Stimulated activated CD8-positive, alpha-beta memory T cell treated with anti-CD3 and anti-CD28 coated beads, Interleukin-7, amount 100 ng/mL, for 4 hours (primary cell): ENCODE data around the gene STX16.

Experiments
- DNase-seq, 2 donors: peaks; one replicate each; pipeline ENCODE4 v3.0.0-alpha.2; 2020; ENCODE audit warnings: low read depth in 2 of 2

The STX16 gene

DNA sequence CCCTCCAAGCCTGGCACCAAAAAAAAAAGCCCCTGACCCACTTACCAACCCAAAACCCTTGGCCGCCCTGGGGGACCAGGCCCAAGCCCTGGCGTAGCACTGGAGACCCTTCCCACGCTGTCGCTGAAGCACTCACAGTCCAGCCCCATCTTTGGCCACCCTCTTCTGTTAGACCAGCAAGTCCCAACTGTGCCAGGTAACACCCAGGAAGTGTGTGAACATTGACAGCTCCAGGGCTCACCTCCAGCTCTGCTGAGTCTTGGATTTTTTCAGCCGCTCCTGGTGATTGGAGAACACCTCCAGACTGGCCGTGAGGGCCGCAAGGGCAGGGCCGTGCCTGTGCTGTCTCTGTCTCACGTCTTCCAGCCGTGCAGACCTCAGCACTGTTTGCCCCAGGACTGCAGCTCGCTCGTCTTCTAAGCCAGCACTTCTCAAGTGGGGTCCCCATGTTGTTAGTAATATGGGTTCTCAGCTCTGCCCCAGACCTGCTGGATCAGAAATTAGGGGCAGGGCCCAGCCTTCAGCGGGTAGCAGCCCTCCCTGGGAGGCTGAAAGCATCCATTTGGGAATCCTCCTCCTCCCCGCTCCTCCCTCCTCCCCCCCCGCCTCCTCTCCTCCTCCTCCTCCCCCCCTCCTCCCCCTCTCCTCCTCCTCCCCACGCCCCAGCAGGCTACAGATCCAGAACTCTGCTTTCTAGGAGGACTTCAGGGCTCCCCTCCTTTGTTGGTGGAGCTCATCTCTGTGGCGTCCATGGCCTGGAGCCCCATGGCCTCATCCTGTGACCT, 59.6 kb downstream of the STX16 start:
- DNase-seq: no peak

DNA sequence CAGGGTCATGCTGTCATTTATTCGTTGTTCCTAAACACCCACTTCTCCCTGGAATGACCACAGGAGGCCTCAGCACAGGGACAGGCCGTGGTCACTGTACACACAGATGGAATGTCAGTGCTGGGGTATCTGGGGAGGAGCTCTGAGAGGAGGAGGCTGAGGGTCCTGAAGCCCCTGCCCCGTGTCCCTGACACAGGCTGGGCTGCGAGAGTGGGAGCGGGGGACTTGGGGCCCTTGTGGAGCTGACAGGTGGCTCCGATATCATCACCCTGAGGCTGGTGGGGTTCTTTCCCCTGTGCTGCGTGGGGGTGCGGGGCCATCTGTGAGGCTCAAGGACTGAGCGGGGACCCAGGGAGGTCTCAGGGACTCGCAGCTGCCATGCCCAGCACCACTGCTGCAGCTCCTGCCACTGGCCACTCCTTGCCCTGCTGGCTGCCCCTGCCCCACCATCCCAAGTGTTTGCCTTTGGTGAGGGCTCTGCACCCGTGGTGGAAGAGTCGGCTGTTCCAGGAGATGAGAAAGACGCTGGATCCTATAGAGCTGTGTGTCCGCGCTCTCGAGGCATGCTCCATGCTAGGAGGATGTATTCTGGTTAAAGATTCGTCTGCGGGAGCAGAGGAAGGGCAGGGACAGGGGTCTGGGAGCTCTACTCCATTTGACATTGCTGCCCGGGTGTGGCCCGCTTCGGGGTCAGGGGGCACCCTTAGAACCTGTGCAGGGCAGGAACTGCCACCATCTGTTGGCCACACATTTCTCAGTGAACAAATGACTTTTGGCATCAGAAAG, 60.4 kb downstream of the STX16 start:
- DNase-seq: no peak

DNA sequence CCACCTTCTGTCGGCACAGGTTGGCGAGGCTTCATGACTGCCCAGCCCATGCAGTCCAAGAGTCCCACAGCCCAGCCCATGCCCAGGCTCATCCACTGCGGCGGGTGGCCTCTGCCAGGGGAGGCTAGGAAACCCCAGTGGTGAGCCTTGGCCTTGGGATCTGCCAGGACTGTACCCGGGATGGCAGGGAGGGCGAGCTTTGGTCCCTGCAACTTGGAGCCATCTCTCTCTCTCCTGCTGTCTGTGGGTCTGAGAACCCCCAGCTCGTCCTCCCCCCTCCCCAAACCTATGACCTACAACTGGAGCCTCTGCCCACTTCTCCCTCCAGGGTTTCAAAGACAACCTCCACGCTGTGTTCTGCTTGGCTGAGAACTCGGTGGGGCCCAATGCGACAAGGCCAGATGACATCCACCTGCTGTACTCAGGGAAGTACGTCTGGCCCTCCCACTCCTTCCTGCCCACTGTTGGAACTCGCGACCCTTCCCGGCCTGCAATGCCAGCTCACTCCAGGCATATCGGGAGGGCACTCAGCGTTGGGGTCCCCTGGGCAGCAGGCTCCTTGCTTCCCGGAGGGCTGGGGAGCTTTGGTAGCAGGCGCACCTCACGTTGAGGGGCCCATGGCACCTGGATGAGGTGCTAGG, 61.2 kb downstream of the STX16 start:
- DNase-seq: no peak

DNA sequence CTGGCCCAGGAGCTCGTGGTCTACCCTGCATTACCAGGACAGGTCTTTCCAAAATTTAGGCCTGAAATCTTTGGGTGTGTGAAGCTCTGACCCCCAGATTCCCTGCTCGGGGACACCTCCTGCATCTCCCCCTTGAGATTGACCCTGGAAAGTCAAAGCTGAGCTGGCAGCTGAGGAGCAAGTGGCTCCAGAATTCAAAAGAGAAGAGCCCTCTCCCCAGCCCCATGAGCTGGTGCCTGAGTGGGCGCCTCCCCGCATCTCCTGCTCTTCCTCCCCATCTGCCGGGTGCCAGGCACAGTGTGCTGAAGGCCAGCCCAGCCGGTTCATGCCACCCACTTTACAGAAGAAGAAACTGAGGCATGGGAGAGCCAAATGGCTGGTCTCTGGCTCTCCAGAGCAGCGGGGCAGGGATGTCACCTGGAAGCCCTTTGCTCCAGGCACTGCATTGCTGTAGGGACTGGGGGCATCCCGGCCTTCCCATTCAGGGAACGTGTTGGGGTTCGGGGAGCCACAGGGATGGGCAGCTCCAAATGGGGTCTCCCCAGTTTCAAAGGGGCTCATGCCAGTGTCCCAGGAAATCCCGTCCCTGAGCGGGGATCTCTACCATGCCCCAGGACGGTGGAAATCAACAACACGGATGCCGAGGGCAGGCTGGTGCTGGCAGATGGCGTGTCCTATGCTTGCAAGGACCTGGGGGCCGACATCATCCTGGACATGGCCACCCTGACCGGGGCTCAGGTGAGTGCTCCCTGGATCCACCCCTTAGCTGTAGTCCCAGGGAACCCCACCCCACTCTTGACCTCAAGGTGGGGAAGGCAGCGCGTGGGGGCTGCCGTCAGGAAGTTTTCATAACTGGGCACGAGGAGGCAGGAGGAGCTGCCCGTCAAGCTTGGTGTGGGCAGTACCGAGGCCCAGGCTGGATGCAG, 62.0 kb downstream of the STX16 start:
- DNase-seq: no peak

DNA sequence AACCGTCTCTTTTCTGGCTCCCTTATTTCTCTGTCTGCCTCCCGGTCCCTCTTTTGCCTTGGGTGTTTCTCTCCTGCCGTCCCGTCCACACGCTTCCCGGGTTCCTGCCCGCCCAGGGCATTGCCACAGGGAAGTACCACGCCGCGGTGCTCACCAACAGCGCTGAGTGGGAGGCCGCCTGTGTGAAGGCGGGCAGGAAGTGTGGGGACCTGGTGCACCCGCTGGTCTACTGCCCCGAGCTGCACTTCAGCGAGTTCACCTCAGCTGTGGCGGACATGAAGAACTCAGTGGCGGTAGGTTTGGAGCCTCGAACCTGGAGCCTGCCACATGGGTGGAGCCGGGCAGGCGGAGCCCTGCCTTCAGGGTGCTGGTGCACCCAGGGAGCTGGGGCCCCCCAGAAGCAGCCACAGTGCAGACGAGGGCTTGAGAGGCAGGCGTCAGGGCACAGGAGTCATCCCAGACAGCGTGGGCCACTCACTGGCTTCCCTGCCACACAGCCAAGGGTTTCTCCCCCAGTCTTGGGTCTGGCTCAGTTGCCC, 62.8 kb downstream of the STX16 start:
- DNase-seq: no peak

DNA sequence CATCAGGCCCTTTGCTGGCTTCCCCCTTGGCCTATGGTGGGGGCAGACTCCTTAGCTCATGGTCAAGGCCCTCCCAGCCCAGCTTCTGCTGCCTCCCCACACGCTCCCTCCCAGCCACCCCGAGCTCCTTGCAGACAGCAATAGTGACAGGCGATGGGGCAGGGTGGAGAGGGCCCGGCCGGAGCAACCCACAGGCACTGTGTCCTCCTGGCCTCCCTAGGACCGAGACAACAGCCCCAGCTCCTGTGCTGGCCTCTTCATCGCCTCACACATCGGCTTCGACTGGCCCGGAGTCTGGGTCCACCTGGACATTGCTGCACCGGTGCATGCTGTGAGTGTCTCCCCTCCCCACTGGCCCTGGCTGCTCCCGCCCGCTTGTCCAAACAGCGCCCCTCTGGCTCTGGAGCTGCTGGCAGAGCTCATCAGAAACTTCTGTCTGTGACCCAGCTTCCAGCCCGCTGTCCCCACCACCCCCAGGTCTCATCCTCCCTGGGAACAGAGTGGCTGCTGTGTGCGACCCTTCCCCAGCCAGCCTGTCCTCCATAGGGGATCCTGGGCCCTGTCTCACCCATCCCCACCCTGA, 63.3 kb downstream of the STX16 start:
- DNase-seq: no peak

DNA sequence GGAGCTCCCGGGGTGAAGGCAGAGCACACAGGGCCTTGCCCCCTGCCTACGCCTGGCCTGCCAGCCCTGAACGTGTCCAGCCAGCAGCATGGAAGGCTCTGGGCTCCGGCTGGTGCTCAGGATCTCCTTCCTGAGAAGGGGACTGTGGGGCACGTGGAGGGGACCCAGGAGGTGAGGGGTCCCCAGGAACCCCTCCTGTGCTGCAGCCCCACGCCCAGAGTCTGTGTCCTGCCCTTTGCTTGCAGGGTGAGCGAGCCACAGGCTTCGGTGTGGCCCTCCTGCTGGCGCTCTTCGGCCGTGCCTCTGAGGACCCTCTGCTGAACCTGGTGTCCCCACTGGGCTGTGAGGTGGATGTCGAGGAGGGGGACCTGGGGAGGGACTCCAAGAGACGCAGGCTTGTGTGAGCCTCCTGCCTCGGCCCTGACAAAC, 63.9 kb downstream of the STX16 start:
- no peak for DNase-seq

DNA sequence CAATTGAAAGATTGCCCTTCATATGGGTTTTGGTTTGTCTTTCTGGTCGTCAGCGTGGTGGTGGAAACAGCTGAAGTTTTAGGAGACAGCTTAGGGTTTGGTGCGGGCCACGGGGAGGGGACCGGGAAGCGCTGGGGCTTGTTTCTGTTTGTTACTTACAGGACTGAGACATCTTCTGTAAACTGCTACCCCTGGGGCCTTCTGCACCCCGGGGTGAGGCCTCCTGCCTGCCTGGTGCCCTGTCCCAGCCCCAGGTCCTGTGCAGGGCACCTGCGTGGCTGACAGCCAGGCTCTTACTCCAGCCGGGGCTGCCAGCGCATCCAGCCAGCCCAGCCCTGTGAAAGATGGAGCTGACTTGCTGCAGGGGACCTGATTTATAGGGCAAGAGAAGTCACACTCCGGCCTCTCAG, 64.3 kb downstream of the STX16 start:
- DNase-seq: no peak

DNA sequence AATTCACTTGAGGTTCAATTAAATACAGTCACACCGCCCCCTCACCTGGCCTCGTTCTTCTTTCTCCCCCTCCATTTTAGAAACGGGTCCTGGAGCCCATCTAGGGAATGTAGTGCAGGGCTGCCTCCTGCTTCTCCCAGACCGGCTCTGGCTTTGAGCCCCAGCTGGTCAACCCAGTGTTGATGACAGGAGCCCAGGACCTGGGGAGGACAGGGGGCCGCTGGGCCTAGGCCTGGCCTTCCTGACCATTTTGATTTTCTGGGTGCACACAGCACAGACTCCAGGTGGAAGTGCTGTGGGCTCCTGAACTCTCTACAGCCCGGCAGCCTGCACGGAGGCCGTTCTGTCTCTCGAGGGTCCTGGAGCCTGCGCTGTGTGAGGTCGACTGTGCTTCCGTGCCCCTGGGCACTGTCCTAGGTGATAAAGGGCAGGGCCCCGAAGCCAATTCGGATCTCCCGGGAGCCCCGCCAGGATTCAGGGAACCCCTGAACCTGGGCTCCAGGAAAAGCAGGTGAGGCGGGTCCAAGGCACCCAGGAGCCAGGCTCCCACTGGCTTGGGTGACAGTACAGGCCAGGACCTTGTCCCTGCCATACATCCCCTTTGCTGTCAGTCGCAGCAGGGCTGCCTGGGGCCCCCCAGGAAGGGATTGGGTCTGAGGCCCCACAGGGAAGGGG, 64.9 kb downstream of the STX16 start:
- DNase-seq: no peak

DNA sequence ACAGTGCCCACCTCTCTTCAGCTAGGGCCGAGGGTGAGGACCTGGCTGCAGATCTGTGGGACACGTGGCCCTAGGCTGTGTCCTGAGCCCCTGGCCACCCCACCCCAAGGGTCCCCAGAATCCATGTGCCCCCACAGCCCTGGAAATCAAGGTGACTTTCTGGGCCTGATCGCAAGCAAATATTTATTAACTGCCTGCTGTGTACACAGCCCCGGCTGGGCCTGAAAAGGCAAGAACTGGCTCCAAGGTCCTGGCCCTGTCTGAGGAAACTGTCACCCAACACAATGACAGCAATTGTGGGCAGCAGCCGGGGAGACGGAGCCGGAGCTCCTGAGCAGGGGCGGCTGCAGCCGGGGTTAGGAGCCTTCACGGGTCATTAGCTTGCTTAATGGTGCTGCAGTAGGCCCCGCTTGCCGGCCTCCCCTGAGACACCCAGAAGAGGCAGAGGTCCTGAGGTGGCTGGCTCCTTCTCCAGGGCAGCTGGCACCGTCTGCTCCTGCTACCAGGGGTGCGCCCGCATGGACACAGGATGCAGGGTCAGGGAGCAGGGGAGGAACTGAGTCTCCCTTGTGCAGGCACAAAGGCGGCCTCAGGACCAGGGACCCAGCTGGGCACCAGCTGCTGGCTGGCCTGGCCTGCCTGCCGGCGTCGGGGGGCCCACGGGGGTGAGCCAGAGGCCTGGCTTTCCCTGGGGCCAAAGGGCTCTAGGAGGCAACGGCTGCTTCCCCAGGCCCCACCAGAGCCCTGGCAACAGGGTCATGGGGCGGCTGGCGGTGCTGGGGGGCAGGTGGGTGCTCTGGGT, 65.6 kb downstream of the STX16 start:
- no peak for DNase-seq

DNA sequence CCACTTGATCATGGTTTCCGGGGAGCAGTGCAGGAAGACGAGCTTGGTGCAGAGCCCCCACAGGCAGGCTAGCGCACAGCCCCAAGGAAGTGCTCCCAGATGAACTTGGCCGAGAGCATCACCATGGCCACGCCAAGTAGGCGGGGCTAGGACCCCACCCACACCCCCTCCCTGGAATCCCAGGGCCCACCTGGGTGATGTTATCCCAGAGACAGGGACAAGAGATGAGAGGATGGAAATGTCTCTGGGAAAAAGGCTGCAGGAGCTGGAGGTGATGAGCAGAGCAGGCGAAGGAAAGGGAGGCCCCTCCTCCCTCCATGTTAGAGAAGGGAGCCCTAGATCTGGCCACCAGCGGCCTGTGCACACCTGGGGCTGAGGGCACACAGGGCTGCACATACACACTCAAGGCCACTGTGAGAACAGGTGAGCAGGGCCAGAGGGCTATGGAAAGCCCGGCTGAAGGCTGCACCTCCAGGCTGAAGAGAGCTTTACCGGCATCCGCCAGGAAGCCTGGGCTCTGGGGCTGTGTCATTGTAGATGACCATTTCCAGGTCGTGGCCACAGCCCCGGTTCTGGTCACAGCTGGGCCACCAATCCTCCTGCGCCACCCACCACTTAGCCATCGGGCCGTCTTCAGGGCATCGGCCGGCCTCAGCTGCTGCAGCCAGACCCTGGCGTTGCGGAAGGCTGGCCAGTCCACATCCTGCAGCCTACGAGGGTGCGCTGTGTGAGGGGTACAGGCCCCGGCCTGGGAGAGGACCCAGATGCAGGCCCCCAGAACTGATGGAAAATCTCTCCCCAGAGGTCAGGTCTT, 66.4 kb downstream of the STX16 start:
- DNase-seq: no peak

DNA sequence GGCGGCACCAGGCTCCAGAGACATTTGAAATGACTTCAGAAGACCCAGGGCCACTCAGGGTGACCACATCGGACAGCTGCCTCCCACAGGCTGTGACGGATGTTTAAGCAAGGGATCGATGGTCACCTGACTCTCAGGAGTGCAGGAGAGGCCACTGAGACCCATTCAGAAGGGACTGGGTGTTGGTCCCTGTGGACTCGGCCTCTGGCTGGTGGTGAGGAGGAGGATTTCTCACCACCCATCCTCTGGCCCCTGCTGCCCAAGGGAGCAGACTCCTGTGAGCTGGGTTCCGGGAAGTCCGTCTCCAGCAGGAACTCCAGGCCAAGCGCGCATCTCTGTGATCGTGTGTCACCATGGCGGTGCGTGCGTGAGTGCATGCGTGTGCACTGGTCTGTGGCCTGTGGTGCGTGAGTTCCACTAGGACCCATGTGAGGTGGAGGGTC, 67.1 kb downstream of the STX16 start:
- no peak for DNase-seq

DNA sequence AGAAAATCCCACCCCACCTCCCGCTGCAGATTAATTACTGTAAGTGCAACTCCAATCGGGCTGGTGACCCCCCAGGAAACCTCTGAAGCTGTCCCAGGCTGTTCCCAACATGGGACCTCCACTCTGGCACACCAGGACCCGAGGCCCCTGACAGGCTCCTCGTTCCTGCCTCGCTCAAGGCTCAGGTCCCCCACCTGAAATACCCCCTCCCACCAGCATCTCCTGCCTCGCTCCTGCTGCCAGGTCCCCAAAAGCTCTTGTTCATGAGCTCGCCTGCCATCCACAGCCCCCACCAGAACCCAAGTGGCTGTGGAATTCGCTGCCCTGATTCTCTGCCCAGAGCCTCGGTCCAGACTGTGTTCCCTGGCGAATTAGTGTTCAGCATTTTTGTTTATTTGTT, 67.6 kb downstream of the STX16 start:
- DNase-seq: no peak

DNA sequence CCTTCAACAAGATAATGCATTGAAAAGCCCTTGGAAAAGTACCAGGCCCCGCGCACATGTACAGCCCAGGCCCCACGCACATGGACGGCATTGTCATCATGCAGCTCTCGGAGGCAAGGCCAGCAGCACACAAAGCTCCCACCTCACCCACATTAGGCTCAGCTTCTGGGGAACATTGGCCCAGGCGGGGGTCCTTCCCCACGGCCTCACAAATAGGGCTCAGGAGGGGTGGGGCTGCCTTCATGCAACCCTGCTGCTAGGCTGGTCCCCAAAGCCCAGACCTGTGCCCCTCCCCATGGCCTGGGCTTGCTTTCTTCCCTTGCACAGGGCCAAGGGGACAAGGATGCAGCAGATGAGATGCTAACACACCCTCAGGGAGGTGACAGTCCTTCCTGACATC, 68.2 kb downstream of the STX16 start:
- no peak for DNase-seq

DNA sequence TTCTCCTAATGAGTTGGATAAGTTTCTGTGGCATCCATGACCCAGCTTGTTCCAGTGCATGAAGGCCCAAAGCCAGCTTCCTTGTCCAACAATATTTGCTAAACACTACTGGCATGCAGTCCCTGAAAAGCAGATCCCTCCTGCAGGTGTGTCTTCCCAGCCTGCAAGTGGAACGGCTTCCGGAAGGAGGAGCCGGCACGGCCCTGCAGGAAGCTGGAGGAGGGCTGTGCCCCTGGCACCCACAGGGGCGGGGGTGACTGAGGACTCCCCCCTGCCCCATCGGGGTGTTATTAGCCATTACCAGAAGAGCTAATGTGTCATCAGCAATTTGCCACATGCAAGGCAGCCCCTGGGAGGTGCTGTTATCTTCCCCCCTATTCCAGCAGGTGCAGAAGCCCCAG, 68.9 kb downstream of the STX16 start:
- DNase-seq: no peak

DNA sequence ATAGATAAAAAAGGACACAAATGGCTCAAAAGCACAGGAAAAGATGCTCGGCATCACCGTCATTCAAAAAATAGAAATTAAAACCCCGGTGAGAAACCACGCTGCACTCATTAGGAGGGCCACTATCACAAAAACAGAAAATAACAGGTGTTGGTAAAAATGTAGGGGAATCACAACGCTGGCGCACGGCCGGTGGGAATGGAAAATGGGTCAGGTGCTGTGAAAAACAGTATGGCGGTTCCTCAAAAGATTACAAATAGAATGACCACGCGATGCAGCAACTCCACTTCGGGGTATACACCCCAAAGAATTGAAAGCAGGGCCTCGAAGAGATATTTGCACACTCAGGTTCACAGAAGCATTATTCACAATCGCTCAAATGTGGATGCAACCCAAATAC, 69.8 kb downstream of the STX16 start:
- DNase-seq: no peak

DNA sequence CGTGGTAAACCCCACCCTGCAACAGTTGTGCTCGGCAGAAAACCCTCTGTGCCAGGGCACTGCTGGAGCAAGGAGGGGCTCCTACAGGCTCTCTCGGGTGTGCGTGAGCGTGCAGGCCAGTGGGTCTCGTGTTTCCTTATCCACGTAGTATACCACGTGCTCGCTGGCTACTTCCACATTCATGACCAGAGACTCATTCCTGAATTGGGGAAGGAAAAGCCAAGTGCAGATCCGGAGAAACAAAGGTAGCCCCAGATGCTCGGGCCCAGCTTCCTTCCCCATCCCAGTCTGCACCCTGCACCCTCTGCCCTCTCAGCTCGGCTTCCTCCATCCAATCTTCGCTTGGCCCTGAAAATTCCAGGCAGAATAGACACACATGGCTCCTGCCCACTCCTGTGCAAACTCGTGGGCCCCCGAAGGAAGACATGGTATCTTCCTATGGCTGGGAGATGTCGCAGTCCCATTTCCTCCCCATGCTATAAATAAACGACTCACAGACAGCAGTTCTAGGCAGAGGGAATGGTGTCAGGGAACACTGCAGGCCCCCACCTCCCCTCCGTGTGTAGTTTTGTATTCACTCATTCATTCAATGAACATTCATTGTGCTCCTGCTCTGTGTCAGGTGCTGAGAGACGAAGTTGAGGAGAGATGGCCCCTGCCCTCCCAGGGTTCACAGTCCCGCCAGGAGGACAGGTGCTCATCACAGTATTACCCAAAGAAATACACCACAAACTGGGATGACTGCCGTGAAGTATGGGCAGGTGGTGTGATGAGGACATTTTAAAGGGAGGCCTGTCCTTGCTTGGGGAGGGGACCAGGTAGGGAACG, 71.1 kb downstream of the STX16 start:
- DNase-seq: no peak
